IMR-90 (cell line): ENCODE data around the gene UNC93A. TPM values are rescaled to one million over a fixed set of nuclear protein-coding genes. Genes with fewer than 3 reads are reported as not detected.

ENCODE experiments used
- ATAC-seq: fragments of 200-7000 bp; cut with Tn5 transposase; 2 replicates; pipeline ENCODE4 v1.9.1; 2020; ENCODE audit warnings: low read depth, mild to moderate bottlenecking, moderate library complexity
- BruUV-seq: library from RNA; stranded (reverse); fragments of 400-500 nt; replicated peaks from 2 replicates; lab custom pipeline; 2021; lab: Mats Ljungman, UMichigan
- CTCF ChIA-PET: fragments of 300-600 bp; formaldehyde crosslinking; extraction: SDS; loops from one replicate; lab custom pipeline; 2021; ENCODE audit warnings: antibody characterized with exemption; lab: Yijun Ruan, JAX
- POLR2A ChIA-PET: fragments of 300-600 bp; sonication (Branson Sonifier 250); formaldehyde crosslinking; loops from one replicate; lab custom pipeline; 2022; ENCODE audit warnings: antibody characterized with exemption; ENCODE audit not compliant: unreplicated experiment; lab: Charles Lee
- DNase-seq: peaks from one replicate; pipeline ENCODE4 v3.0.0; 2013
- H2AFZ ChIP-seq: replicated peaks from 2 replicates; pipeline ENCODE3; 2013; ENCODE audit warnings: low read length, mild to moderate bottlenecking; ENCODE audit not compliant: poor library complexity
- H2AK5ac ChIP-seq: 2 replicates; pipeline ENCODE4 v1.6.1; 2013; ENCODE audit warnings: low read depth, low read length, inconsistent platforms
- H2AK9ac ChIP-seq: replicated peaks from 2 replicates; pipeline ENCODE3; 2013; ENCODE audit warnings: mild to moderate bottlenecking, low read depth, low read length, moderate library complexity; ENCODE audit not compliant: poor library complexity
- H2BK120ac ChIP-seq: 2 replicates; pipeline ENCODE4 v1.6.1; 2013; ENCODE audit warnings: low read depth, low read length, inconsistent platforms
- H2BK15ac ChIP-seq: 3 replicates; pipeline ENCODE4 v1.6.1; 2013; ENCODE audit warnings: low read depth, low read length, inconsistent platforms
- H2BK20ac ChIP-seq: 2 replicates; pipeline ENCODE4 v1.6.1; 2013; ENCODE audit warnings: low read depth, mild to moderate bottlenecking, inconsistent platforms, low read length, moderate library complexity
- H2BK5ac ChIP-seq: 2 replicates; pipeline ENCODE4 v1.6.1; 2013; ENCODE audit warnings: mild to moderate bottlenecking, low read depth, low read length, inconsistent platforms; ENCODE audit not compliant: poor library complexity, severe bottlenecking
- H3K14ac ChIP-seq: replicated peaks from 2 replicates; pipeline ENCODE4 v1.6.1; 2013; ENCODE audit warnings: low read depth, low read length, inconsistent platforms
- H3K18ac ChIP-seq: 2 replicates; pipeline ENCODE4 v1.6.1; 2013; ENCODE audit warnings: low read depth, low read length, control low read depth
- H3K23ac ChIP-seq: 2 replicates; pipeline ENCODE4 v1.6.1; 2013; ENCODE audit warnings: low read depth, low read length, inconsistent platforms
- H3K27ac ChIP-seq: 2 replicates; pipeline ENCODE4 v1.5.1; 2013; ENCODE audit warnings: mild to moderate bottlenecking, control low read depth, low read length; ENCODE audit not compliant: insufficient read depth
- H3K27me3 ChIP-seq: 2 replicates; pipeline ENCODE4 v1.6.1; 2013; ENCODE audit warnings: low read length; ENCODE audit not compliant: control insufficient read depth, insufficient read depth
- H3K36me3 ChIP-seq: 2 replicates; pipeline ENCODE4 v1.6.1; 2013; ENCODE audit warnings: low read length, mixed read lengths; ENCODE audit not compliant: control insufficient read depth, insufficient read depth
- H3K4ac ChIP-seq: 2 replicates; pipeline ENCODE4 v1.6.1; 2013; ENCODE audit warnings: low read depth, low read length, inconsistent platforms
- H3K4me1 ChIP-seq: 2 replicates; pipeline ENCODE4 v1.6.1; 2013; ENCODE audit warnings: low read length, mixed read lengths; ENCODE audit not compliant: control insufficient read depth, insufficient read depth
- H3K4me2 ChIP-seq: 2 replicates; pipeline ENCODE4 v1.6.1; 2013; ENCODE audit warnings: low read depth, mild to moderate bottlenecking, control low read depth, low read length, moderate library complexity
- H3K4me3 ChIP-seq: 2 replicates; pipeline ENCODE4 v1.5.1; 2013; ENCODE audit warnings: low read depth, mild to moderate bottlenecking, control low read depth, low read length, moderate library complexity; ENCODE audit not compliant: insufficient read depth
- H3K56ac ChIP-seq: 2 replicates; pipeline ENCODE4 v1.6.1; 2013; ENCODE audit warnings: low read length, inconsistent platforms; ENCODE audit not compliant: insufficient read depth; ENCODE audit errors: extremely low read depth
- H3K79me1 ChIP-seq, 2 experiments: 2 replicates each; pipeline ENCODE4 v1.6.1; 2013; ENCODE audit warnings: low read length in 2 of 2, inconsistent platforms in 1 of 2, low read depth in 1 of 2
- H3K9ac ChIP-seq: 2 replicates; pipeline ENCODE4 v1.6.1; 2013; ENCODE audit warnings: low read depth, low read length, control low read depth
- H3K9me1 ChIP-seq: 2 replicates; pipeline ENCODE4 v1.6.1; 2013; ENCODE audit warnings: low read length, inconsistent platforms; ENCODE audit not compliant: insufficient read depth
- H3K9me3 ChIP-seq: 2 replicates; pipeline ENCODE4 v1.6.1; 2013; ENCODE audit warnings: low read length; ENCODE audit not compliant: control insufficient read depth, insufficient read depth
- H4K20me1 ChIP-seq: 2 replicates; pipeline ENCODE4 v1.6.1; 2013; ENCODE audit warnings: low read length, inconsistent platforms; ENCODE audit not compliant: insufficient read depth
- H4K5ac ChIP-seq: 2 replicates; pipeline ENCODE4 v1.6.1; 2013; ENCODE audit warnings: mild to moderate bottlenecking, low read depth, low read length, control low read depth
- H4K8ac ChIP-seq, 2 experiments: 2 replicates each; pipeline ENCODE4 v1.6.1; 2013; ENCODE audit warnings: low read depth in 2 of 2, low read length in 2 of 2, control low read depth in 1 of 2, inconsistent platforms in 1 of 2
- H4K91ac ChIP-seq: 2 replicates; pipeline ENCODE4 v1.6.1; 2013; ENCODE audit warnings: low read depth, low read length, inconsistent platforms; ENCODE audit not compliant: insufficient read depth
- BHLHE40 ChIP-seq: fragments of 150-350 bp; IDR thresholded peaks from 2 replicates; pipeline ENCODE4 v1.6.1; 2016; ENCODE audit warnings: mild to moderate bottlenecking, low read depth, low read length
- CEBPB ChIP-seq: IDR thresholded peaks from 2 replicates; pipeline ENCODE4 v1.6.1; 2012; ENCODE audit warnings: low read depth, low read length, improper control_type of control experiment
- FOS ChIP-seq: fragments of 150-350 bp; IDR thresholded peaks from 2 replicates; pipeline ENCODE4 v1.6.1; 2016; ENCODE audit warnings: low read depth, low read length
- MAFK ChIP-seq: IDR thresholded peaks from 2 replicates; pipeline ENCODE4 v1.6.1; 2012; ENCODE audit warnings: low read depth, low read length, improper control_type of control experiment
- MAZ ChIP-seq: IDR thresholded peaks from 2 replicates; pipeline ENCODE4 v1.6.1; 2012; ENCODE audit warnings: low read depth, mild to moderate bottlenecking, low read length, improper control_type of control experiment, moderate library complexity, borderline replicate concordance
- MXI1 ChIP-seq: IDR thresholded peaks from 2 replicates; pipeline ENCODE4 v1.6.1; 2012; ENCODE audit warnings: low read depth, mild to moderate bottlenecking, low read length, moderate library complexity, borderline replicate concordance
- NFE2L2 ChIP-seq: fragments of 150-350 bp; IDR thresholded peaks from 2 replicates; pipeline ENCODE4 v1.6.1; 2016; ENCODE audit warnings: low read depth, mild to moderate bottlenecking, low read length
- POLR2A ChIP-seq: IDR thresholded peaks from 2 replicates; pipeline ENCODE4 v1.6.1; 2012; ENCODE audit warnings: mild to moderate bottlenecking, low read depth, low read length
- RFX5 ChIP-seq: IDR thresholded peaks from 2 replicates; pipeline ENCODE4 v1.8.0; 2012; ENCODE audit warnings: low read depth, mild to moderate bottlenecking, low read length, moderate library complexity
- SMC3 ChIP-seq: fragments of 150-350 bp; IDR thresholded peaks from 2 replicates; pipeline ENCODE4 v1.6.1; 2016; ENCODE audit warnings: low read depth, mild to moderate bottlenecking, antibody characterized with exemption, low read length, moderate library complexity
- WGBS, 2 experiments: methylation state at CpG; one replicate each; pipeline versions ENCODE4 v1.1.5 to v1.1.7; 2013; ENCODE audit warnings: missing lambda C conversion rate in 2 of 2; ENCODE audit not compliant: insufficient read length in 1 of 2; ENCODE audit errors: extremely low coverage in 2 of 2; 5-methylcytosine and 5-hydroxymethylcytosine counted together
- dilution Hi-C: fragments of 300-500 bp; cut with HindIII; formaldehyde crosslinking; loops from one replicate; pipeline ENCODE4 v1.14.3; 2018; ENCODE audit warnings: low sequenced_read_pairs; ENCODE audit not compliant: unreplicated experiment
- in situ Hi-C: fragments of 300-500 bp; cut with MboI; formaldehyde crosslinking; loops from 3 replicates; pipeline ENCODE4 v1.14.3; 2019; ENCODE audit warnings: low sequenced_read_pairs, inconsistent platforms, mixed read lengths
- intact Hi-C: fragments of 100-400 bp; cut with micrococcal nuclease; formaldehyde crosslinking; loops from 2 replicates; pipeline ENCODE4 v1.10.0; 2022
- polyA plus RNA-seq, 3 experiments: library from polyadenylated mRNA; depleted of rRNA; stranded (reverse); fragments of >200 nt; gene quantifications; 2 replicates each; pipeline ENCODE4 v1.2.3, GENCODE V29; 2012; ENCODE audit warnings: low replicate concordance in 1 of 3
- total RNA-seq: library from RNA; depleted of rRNA; stranded (reverse); fragments of >200 nt; gene quantifications from 2 replicates; pipeline ENCODE4 v1.2.3, GENCODE V29; 2012
- TF ChIP-seq, protein P1 (sequence below): conservative IDR thresholded peaks from 2 replicates; pipeline ENCODE4 v1.5.1; 2012; ENCODE audit warnings: mild to moderate bottlenecking, low read depth, low read length, improper control_type of control experiment
- TF ChIP-seq, protein P2 (sequence below): fragments of 150-350 bp; IDR thresholded peaks from 2 replicates; pipeline ENCODE4 v1.6.1; 2017; ENCODE audit warnings: mild to moderate bottlenecking, antibody characterized with exemption, low read length, low read depth

Gene UNC93A
- total and polyA plus RNA-seq, 2 of the 4 experiments (the other 2 are of a cell fraction) = not detected

DNA sequence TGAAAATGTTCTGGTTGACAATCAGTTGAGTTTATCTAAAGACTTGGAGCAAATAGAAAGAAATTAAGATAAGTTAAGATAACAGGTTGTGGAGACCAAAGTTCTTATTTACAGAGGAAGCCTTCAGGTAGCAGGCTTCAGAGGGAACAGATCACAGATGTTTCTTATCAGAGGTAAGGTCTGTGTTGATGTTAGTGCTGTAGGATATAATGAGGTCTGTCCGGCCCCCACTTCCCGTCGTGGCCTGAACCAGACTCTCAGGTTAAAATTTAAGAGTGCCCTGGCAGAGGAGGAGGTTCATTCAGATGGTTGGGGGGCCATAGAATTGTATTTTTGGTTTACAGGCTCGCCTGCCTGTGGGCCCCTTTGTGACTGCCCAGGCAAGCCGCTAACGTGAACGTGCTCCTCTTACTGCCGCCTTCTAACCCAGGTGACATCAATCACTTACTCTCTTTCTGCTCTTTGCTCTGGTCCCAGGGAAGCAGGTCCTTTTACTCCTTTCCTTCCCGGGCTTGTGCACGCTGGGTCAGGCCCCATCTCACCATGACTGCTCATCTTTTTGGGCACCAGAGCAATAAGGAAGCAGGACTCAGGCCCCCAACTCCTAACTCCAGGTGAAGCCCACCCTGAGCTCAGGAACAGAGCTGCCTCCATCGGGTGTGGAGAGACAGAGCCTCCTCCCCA lies 18.3 kb upstream of the UNC93A start:
- Histone ChIP-seq H4K91ac (no peak overlapping the region), H2BK120ac (no peak overlapping the region), H3K27ac (no peak overlapping the region), H2AK5ac (no peak overlapping the region), H3K9me1 (no peaks in the 10 kb centered on the region), H3K4me3 (no peak overlapping the region), H3K18ac (no peak overlapping the region), H3K79me1 (no peaks in the 10 kb centered on the region), H3K56ac (no peak overlapping the region), H4K20me1 (no peaks in the 10 kb centered on the region), H2BK5ac (no peak overlapping the region), H2AK9ac (no peak overlapping the region), H4K5ac (no peak overlapping the region), H3K27me3 (no peaks in the 10 kb centered on the region), H3K14ac (no peak overlapping the region), H2BK15ac (no peak overlapping the region), H2AFZ (no peak overlapping the region), H4K8ac (no peak overlapping the region), H3K36me3 (no peaks in the 10 kb centered on the region), H3K9ac (no peak overlapping the region), H3K4me1 (no peaks in the 10 kb centered on the region), H2BK20ac (no peak overlapping the region), H3K4ac (no peak overlapping the region), H3K4me2 (no peak overlapping the region), H3K23ac (no peak overlapping the region), H3K9me3 (peaks cover 50% of the 10 kb centered on the region)
- BruUV-seq = no TSS peak
- CTCF ChIA-PET = no interaction called here
- 85% methylated on average over 4 of the region's 11 CpGs; no CpG with 5 or more reads in 1 of the 2 experiments for WGBS, 2 experiments
- POLR2A ChIA-PET = no interaction called here
- TF ChIP-seq POLR2A (no peak), BHLHE40 (no peak), NFE2L2 (no peak), RFX5 (no peak), MXI1 (no peak), CEBPB (no peak), MAFK (no peak), MAZ (no peak), SMC3 (no peak), FOS (no peak)
- TF ChIP-seq, protein P1, sequence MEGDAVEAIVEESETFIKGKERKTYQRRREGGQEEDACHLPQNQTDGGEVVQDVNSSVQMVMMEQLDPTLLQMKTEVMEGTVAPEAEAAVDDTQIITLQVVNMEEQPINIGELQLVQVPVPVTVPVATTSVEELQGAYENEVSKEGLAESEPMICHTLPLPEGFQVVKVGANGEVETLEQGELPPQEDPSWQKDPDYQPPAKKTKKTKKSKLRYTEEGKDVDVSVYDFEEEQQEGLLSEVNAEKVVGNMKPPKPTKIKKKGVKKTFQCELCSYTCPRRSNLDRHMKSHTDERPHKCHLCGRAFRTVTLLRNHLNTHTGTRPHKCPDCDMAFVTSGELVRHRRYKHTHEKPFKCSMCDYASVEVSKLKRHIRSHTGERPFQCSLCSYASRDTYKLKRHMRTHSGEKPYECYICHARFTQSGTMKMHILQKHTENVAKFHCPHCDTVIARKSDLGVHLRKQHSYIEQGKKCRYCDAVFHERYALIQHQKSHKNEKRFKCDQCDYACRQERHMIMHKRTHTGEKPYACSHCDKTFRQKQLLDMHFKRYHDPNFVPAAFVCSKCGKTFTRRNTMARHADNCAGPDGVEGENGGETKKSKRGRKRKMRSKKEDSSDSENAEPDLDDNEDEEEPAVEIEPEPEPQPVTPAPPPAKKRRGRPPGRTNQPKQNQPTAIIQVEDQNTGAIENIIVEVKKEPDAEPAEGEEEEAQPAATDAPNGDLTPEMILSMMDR = no peak
- TF ChIP-seq, protein P2, sequence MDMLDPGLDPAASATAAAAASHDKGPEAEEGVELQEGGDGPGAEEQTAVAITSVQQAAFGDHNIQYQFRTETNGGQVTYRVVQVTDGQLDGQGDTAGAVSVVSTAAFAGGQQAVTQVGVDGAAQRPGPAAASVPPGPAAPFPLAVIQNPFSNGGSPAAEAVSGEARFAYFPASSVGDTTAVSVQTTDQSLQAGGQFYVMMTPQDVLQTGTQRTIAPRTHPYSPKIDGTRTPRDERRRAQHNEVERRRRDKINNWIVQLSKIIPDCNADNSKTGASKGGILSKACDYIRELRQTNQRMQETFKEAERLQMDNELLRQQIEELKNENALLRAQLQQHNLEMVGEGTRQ = no peak
- no peak for DNase-seq
- intact Hi-C loops = no loop called here
- dilution Hi-C loops = no loop called here
- no peak for ATAC-seq
- in situ Hi-C loops = no loop called here
